ENCODE data around the gene USP3.

The USP3 gene

GRCh38 chr15:63458026-63458425 lies 46.4 kb upstream of the USP3 start:
- H3K4me2 ChIP-seq (ENCODE audit: low read depth, low read length), result no peak overlapping the region
- H4K20me1 ChIP-seq (ENCODE audit: insufficient read depth, low read length), result no peaks in the 10 kb centered on the region
- TF ChIP-seq EZH2phosphoT487 (IDR thresholded peaks at IDR 0.05; ENCODE audit: low read length) (no peak), EZH2 (optimal IDR thresholded peaks at IDR 0.05; ENCODE audit: low read depth, low read length) (no peak), CTCF (IDR thresholded peaks at IDR 0.05; ENCODE audit: low read length) (no peak)
- no peak overlapping the region for H3K27ac ChIP-seq (ENCODE audit: low read length)
- H3K9me2 ChIP-seq (replicated peaks; ENCODE audit: insufficient read depth, low read length), result no peaks in the 10 kb centered on the region
- H3K27me3 ChIP-seq (replicated peaks; ENCODE audit: insufficient read depth, low read length), result no peaks in the 10 kb centered on the region
- no peaks in the 10 kb centered on the region for H3K79me2 ChIP-seq (ENCODE audit: low read length)
- no peak overlapping the region for H3K4me3 ChIP-seq (ENCODE audit: low read length)
- no peak for DNase-seq
- H2AFZ ChIP-seq (ENCODE audit: low read length), result no peak overlapping the region
- no peaks in the 10 kb centered on the region for H3K36me3 ChIP-seq (replicated peaks; ENCODE audit: insufficient read depth, low read length)
- peaks cover 10% of the 10 kb centered on the region; the same call in 1 of the 2 replicates for H3K4me1 ChIP-seq (ENCODE audit: low read length)
- H3K9ac ChIP-seq (ENCODE audit: low read length), result no peak overlapping the region
- H3K9me3 ChIP-seq (replicated peaks; ENCODE audit: insufficient read depth, low read length), result no peaks in the 10 kb centered on the region
- H3F3A ChIP-seq (ENCODE audit: insufficient read depth, low read length), result no peaks in the 10 kb centered on the region

GRCh38 chr15:63458794-63459395 lies 45.5 kb upstream of the USP3 start:
- H3K4me1 ChIP-seq (ENCODE audit: low read length), result peaks cover 11% of the 10 kb centered on the region; the same call in 1 of the 2 replicates
- no peaks in the 10 kb centered on the region for H3F3A ChIP-seq (ENCODE audit: insufficient read depth, low read length)
- no peaks in the 10 kb centered on the region for H3K36me3 ChIP-seq (replicated peaks; ENCODE audit: insufficient read depth, low read length)
- H3K4me2 ChIP-seq (ENCODE audit: low read depth, low read length), result no peak overlapping the region
- H3K79me2 ChIP-seq (ENCODE audit: low read length), result no peaks in the 10 kb centered on the region
- H3K9ac ChIP-seq (ENCODE audit: low read length), result no peak overlapping the region
- H4K20me1 ChIP-seq (ENCODE audit: insufficient read depth, low read length), result no peaks in the 10 kb centered on the region
- no peak for TF ChIP-seq EZH2phosphoT487 (IDR thresholded peaks at IDR 0.05; ENCODE audit: low read length)
- no peak for TF ChIP-seq CTCF (IDR thresholded peaks at IDR 0.05; ENCODE audit: low read length)
- no peak for TF ChIP-seq EZH2 (optimal IDR thresholded peaks at IDR 0.05; ENCODE audit: low read depth, low read length)
- H3K27me3 ChIP-seq (replicated peaks; ENCODE audit: insufficient read depth, low read length), result no peaks in the 10 kb centered on the region
- DNase-seq, result no peak
- no peak overlapping the region for H2AFZ ChIP-seq (ENCODE audit: low read length)
- H3K9me3 ChIP-seq (replicated peaks; ENCODE audit: insufficient read depth, low read length), result no peaks in the 10 kb centered on the region
- H3K9me2 ChIP-seq (replicated peaks; ENCODE audit: insufficient read depth, low read length), result no peaks in the 10 kb centered on the region
- no peak overlapping the region for H3K27ac ChIP-seq (ENCODE audit: low read length)
- no peak overlapping the region for H3K4me3 ChIP-seq (ENCODE audit: low read length)

- Histone ChIP-seq H3K9me3 (replicated peaks; ENCODE audit: insufficient read depth, low read length) (no peaks in the 10 kb centered on the region), H3K9ac (ENCODE audit: low read length) (no peak overlapping the region), H3K4me3 (ENCODE audit: low read length) (no peak overlapping the region), H3K4me2 (ENCODE audit: low read depth, low read length) (no peak overlapping the region), H2AFZ (ENCODE audit: low read length) (no peak overlapping the region), H3K4me1 (ENCODE audit: low read length) (peaks cover 15% of the 10 kb centered on the region; the same call in 1 of the 2 replicates), H3F3A (ENCODE audit: insufficient read depth, low read length) (no peaks in the 10 kb centered on the region), H3K9me2 (replicated peaks; ENCODE audit: insufficient read depth, low read length) (no peaks in the 10 kb centered on the region), H4K20me1 (ENCODE audit: insufficient read depth, low read length) (no peaks in the 10 kb centered on the region), H3K27me3 (replicated peaks; ENCODE audit: insufficient read depth, low read length) (no peaks in the 10 kb centered on the region), H3K36me3 (replicated peaks; ENCODE audit: insufficient read depth, low read length) (no peaks in the 10 kb centered on the region), H3K27ac (ENCODE audit: low read length) (no peak overlapping the region), H3K79me2 (ENCODE audit: low read length) (no peaks in the 10 kb centered on the region)
- DNase-seq, result no peak
- no peak for TF ChIP-seq CTCF (IDR thresholded peaks at IDR 0.05; ENCODE audit: low read length)
- TF ChIP-seq EZH2phosphoT487 (IDR thresholded peaks at IDR 0.05; ENCODE audit: low read length), result no peak
- no peak for TF ChIP-seq EZH2 (optimal IDR thresholded peaks at IDR 0.05; ENCODE audit: low read depth, low read length)
Observed at GRCh38 chr15:63460210-63461155, 43.9 kb upstream of the USP3 start.

All from MM.1S (cell line).